ENCODE data around the gene NISCH.

DNA sequence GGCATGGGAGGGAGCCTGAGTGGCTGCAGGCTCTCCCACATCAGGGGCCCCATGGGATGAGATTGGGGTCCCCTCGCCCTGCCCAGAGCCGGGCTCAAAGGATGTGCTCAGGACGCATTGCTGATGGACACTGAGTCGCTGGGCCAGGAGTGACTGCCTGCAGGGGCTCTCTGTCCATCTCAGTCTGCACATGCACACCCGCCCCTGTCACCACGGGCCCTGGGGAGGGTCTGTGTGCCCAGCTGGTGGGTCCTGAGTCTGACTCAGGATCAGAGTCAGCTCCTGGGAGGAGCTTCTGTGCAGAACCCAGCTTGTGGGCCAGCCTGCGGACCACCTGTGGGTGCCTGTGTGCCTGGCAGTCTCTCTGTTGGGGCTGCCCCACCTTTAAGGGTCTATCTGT is 57.9 kb downstream of the NISCH start:
- TF ChIP-seq, protein P1, sequence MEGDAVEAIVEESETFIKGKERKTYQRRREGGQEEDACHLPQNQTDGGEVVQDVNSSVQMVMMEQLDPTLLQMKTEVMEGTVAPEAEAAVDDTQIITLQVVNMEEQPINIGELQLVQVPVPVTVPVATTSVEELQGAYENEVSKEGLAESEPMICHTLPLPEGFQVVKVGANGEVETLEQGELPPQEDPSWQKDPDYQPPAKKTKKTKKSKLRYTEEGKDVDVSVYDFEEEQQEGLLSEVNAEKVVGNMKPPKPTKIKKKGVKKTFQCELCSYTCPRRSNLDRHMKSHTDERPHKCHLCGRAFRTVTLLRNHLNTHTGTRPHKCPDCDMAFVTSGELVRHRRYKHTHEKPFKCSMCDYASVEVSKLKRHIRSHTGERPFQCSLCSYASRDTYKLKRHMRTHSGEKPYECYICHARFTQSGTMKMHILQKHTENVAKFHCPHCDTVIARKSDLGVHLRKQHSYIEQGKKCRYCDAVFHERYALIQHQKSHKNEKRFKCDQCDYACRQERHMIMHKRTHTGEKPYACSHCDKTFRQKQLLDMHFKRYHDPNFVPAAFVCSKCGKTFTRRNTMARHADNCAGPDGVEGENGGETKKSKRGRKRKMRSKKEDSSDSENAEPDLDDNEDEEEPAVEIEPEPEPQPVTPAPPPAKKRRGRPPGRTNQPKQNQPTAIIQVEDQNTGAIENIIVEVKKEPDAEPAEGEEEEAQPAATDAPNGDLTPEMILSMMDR (IDR thresholded peaks at IDR 0.05): no peak
- TF ChIP-seq ZFX (IDR thresholded peaks at IDR 0.05; ENCODE audit: borderline replicate concordance): no peak

All from 22Rv1 (cell line).